ENCODE data around the gene SLCO3A1.

GRCh38 chr15:91813924-91814323, 39.6 kb upstream of the SLCO3A1 start:
- TF ChIP-seq CTCF (IDR thresholded peaks at IDR 0.05), result no peak
- no peak for TF ChIP-seq POLR2A (IDR thresholded peaks at IDR 0.05)
